CD14-positive monocyte (primary cell): ENCODE data around the gene AJUBA. TPM values are rescaled to one million over a fixed set of nuclear protein-coding genes. Genes with fewer than 3 reads are reported as not detected.
A peak's percentile ranks its signal among the peaks of the same experiment; 100 is the strongest.

Experiments
- DNase-seq, 3 donors: peaks; one replicate each; pipeline ENCODE4 v3.0.0-alpha.2; 2011 to 2022
- H2AFZ ChIP-seq: 2 replicates; pipeline ENCODE4 v1.6.0; 2012; ENCODE audit warnings: mild to moderate bottlenecking, low read depth, low read length, inconsistent platforms; ENCODE audit not compliant: insufficient read depth, poor library complexity, severe bottlenecking
- H3K27ac ChIP-seq, 2 donors: 1 replicate in 1 of 2; 2 replicates in 1 of 2; pipeline ENCODE4 v1.5.1; 2012 to 2013; ENCODE audit warnings: low read length in 2 of 2, control low read depth in 1 of 2, inconsistent platforms in 1 of 2, low read depth in 1 of 2, mild to moderate bottlenecking in 1 of 2
- H3K27me3 ChIP-seq, 2 donors: one replicate each; pipeline versions ENCODE4 v1.6.0 to v1.6.1; 2011 to 2013; ENCODE audit warnings: low read length in 2 of 2; ENCODE audit not compliant: control insufficient read depth in 2 of 2, insufficient read depth in 2 of 2
- H3K36me3 ChIP-seq, 2 donors: replicated peaks in 1 of 2; 1 replicate in 1 of 2; 2 replicates in 1 of 2; pipeline versions ENCODE4 v1.5.1 to v1.6.1; 2012 to 2013; ENCODE audit warnings: low read length in 2 of 2, control low read depth in 1 of 2, inconsistent platforms in 1 of 2, mild to moderate bottlenecking in 1 of 2; ENCODE audit not compliant: insufficient read depth in 2 of 2, control insufficient read depth in 1 of 2
- H3K4me1 ChIP-seq, 2 donors: 1 replicate in 1 of 2; 2 replicates in 1 of 2; pipeline versions ENCODE4 v1.5.1 to v1.6.1; 2012 to 2013; ENCODE audit warnings: low read length in 2 of 2, control low read depth in 1 of 2, inconsistent platforms in 1 of 2, mild to moderate bottlenecking in 1 of 2, moderate library complexity in 1 of 2; ENCODE audit not compliant: insufficient read depth in 2 of 2, control insufficient read depth in 1 of 2
- H3K4me2 ChIP-seq: replicated peaks from 2 replicates; pipeline ENCODE3; 2012; ENCODE audit warnings: low read length, moderate library complexity, mild to moderate bottlenecking; ENCODE audit not compliant: poor library complexity, severe bottlenecking; ENCODE audit errors: extremely low read depth
- H3K4me3 ChIP-seq, 3 experiments: fragments of 200-600 bp in 1 of 3; sonication (generic) in 1 of 3; replicated peaks in 1 of 3; 1 replicate in 2 of 3; 2 replicates in 1 of 3; pipeline ENCODE4 v1.5.1; 2011 to 2013; ENCODE audit warnings: low read length in 3 of 3, mild to moderate bottlenecking in 3 of 3, control low read depth in 2 of 3, low read depth in 2 of 3, inconsistent platforms in 1 of 3, moderate library complexity in 1 of 3
- H3K79me2 ChIP-seq: 2 replicates; pipeline ENCODE4 v1.6.0; 2012; ENCODE audit warnings: mild to moderate bottlenecking, control low read depth, inconsistent platforms, low read length, moderate library complexity; ENCODE audit not compliant: insufficient read depth
- H3K9ac ChIP-seq: 2 replicates; pipeline ENCODE4 v1.6.0; 2017; ENCODE audit warnings: low read length, mild to moderate bottlenecking; ENCODE audit not compliant: insufficient read depth, poor library complexity, severe bottlenecking
- H3K9me3 ChIP-seq, 2 donors: replicated peaks in 1 of 2; 1 replicate in 1 of 2; 2 replicates in 1 of 2; pipeline versions ENCODE4 v1.5.1 to v1.6.1; 2012 to 2013; ENCODE audit warnings: low read length in 2 of 2, control low read depth in 1 of 2; ENCODE audit not compliant: control insufficient read depth in 1 of 2, insufficient read depth in 1 of 2
- H4K20me1 ChIP-seq: 2 replicates; pipeline ENCODE4 v1.6.0; 2012; ENCODE audit warnings: mild to moderate bottlenecking, low read length, control low read depth, moderate library complexity; ENCODE audit not compliant: insufficient read depth
- H3K27ac Mint-ChIP-seq, 7 donors: one replicate each; pipeline ENCODE4 v1.8.0; 2020; ENCODE audit warnings: mild to moderate bottlenecking in 7 of 7, mixed read lengths in 7 of 7, moderate library complexity in 6 of 7, inconsistent platforms in 2 of 7
- H3K27me3 Mint-ChIP-seq, 3 donors: one replicate each; pipeline ENCODE4 v1.8.0; 2021 to 2022; ENCODE audit warnings: low read depth in 3 of 3, mild to moderate bottlenecking in 3 of 3, mixed read lengths in 3 of 3, moderate library complexity in 3 of 3, inconsistent platforms in 1 of 3
- H3K36me3 Mint-ChIP-seq, 2 donors: one replicate each; pipeline ENCODE4 v1.8.0; 2020; ENCODE audit warnings: mixed read lengths in 2 of 2, inconsistent platforms in 1 of 2, mild to moderate bottlenecking in 1 of 2
- H3K4me1 Mint-ChIP-seq: one replicate; pipeline ENCODE4 v1.8.0; 2020; ENCODE audit warnings: mild to moderate bottlenecking, mixed read lengths
- H3K4me3 Mint-ChIP-seq, 2 donors: one replicate each; pipeline ENCODE4 v1.8.0; 2020; ENCODE audit warnings: mild to moderate bottlenecking in 2 of 2, mixed read lengths in 2 of 2, moderate library complexity in 1 of 2
- H3K9me3 Mint-ChIP-seq, 7 donors: one replicate each; pipeline ENCODE4 v1.8.0; 2020 to 2022; ENCODE audit warnings: mixed read lengths in 7 of 7, mild to moderate bottlenecking in 6 of 7, moderate library complexity in 6 of 7, inconsistent platforms in 2 of 7
- CTCF ChIP-seq: fragments of 200-600 bp; IDR thresholded peaks from one replicate; pipeline ENCODE4 v1.8.0; 2022; ENCODE audit warnings: antibody characterized with exemption, mild to moderate bottlenecking
- WGBS: methylation state at CpG from one replicate; pipeline ENCODE4 v1.1.5; 2013; ENCODE audit warnings: missing lambda C conversion rate; ENCODE audit not compliant: insufficient coverage; 5-methylcytosine and 5-hydroxymethylcytosine counted together
- intact Hi-C, 2 donors: fragments of 100-400 bp; cut with micrococcal nuclease; formaldehyde crosslinking; loops; one replicate each; pipeline versions ENCODE4 v1.15.0 to v1.15.1; 2023
- polyA plus RNA-seq, 3 donors: library from polyadenylated mRNA; depleted of rRNA in 1 of 3; unstranded in 2 of 3; stranded (reverse) in 1 of 3; fragments of 300-500 nt in 2 of 3; fragments of >200 nt in 1 of 3; fragmentation: Illumina TruSeq in 2 of 3; gene quantifications; 1 replicate in 2 of 3; 2 replicates in 1 of 3; pipeline ENCODE4 v1.2.3, GENCODE V29; 2012 to 2021

Gene AJUBA
- polyA plus RNA-seq, 3 donors = 0.04 TPM; not detected in 2

GRCh38 chr14:23021434-23021833, 39.1 kb upstream of the AJUBA start:
- H3K36me3 ChIP-seq = peaks cover 8 to 24% of the 10 kb centered on the region in 2 donors
- 98% methylated on average over 6 of the region's 9 CpGs for WGBS
- H3K4me1 ChIP-seq = peaks cover 2 to 7% of the 10 kb centered on the region in 2 donors
- H2AFZ ChIP-seq = no peak overlapping the region
- no peak for DNase-seq
- Mint-ChIP-seq H3K27ac (no peak overlapping the region), H3K36me3 (peaks cover 24 to 40% of the 10 kb centered on the region in 2 donors), H3K27me3 (peaks cover 0 to 2% (median 0%) of the 10 kb centered on the region in 3 donors), H3K4me1 (peaks cover 8% of the 10 kb centered on the region), H3K4me3 (no peak overlapping the region), H3K9me3 (no peaks in the 10 kb centered on the region)
- no peak overlapping the region for H3K9ac ChIP-seq
- TF ChIP-seq CTCF = no peak
- no peak overlapping the region for H3K27ac ChIP-seq
- no peaks in the 10 kb centered on the region for H3K27me3 ChIP-seq
- intact Hi-C loops = no loop called here
- H3K4me2 ChIP-seq = no peak overlapping the region
- H3K9me3 ChIP-seq = no peaks in the 10 kb centered on the region
- no peaks in the 10 kb centered on the region for H4K20me1 ChIP-seq
- H3K79me2 ChIP-seq = no peaks in the 10 kb centered on the region
- no peak overlapping the region for H3K4me3 ChIP-seq

GRCh38 chr14:23020143-23021128, 38.1 kb upstream of the AJUBA start:
- Histone ChIP-seq H2AFZ (no peak overlapping the region), H3K27me3 (no peaks in the 10 kb centered on the region), H3K79me2 (no peaks in the 10 kb centered on the region), H4K20me1 (no peaks in the 10 kb centered on the region), H3K36me3 (peaks cover 0 to 14% of the 10 kb centered on the region in 2 donors), H3K9ac (no peak overlapping the region), H3K27ac (no peak overlapping the region), H3K4me2 (no peak overlapping the region), H3K9me3 (no peaks in the 10 kb centered on the region), H3K4me3 (no peak overlapping the region), H3K4me1 (peaks cover 0 to 3% of the 10 kb centered on the region in 2 donors)
- Mint-ChIP-seq H3K4me1 (peaks cover 7% of the 10 kb centered on the region), H3K4me3 (no peak overlapping the region), H3K36me3 (peaks cover 16 to 30% of the 10 kb centered on the region in 2 donors), H3K9me3 (no peaks in the 10 kb centered on the region), H3K27ac (peak overlapping the region in 1 of 7 donors; percentile 43), H3K27me3 (peaks cover 0 to 2% (median 0%) of the 10 kb centered on the region in 3 donors)
- no CpG with 5 or more reads among the region's 7 CpGs for WGBS
- intact Hi-C loops = no loop called here
- DNase-seq = no peak
- TF ChIP-seq CTCF = no peak
